ENCODE data around the gene RANBP10. TPM values are rescaled to one million over a fixed set of nuclear protein-coding genes. Genes with fewer than 3 reads are reported as not detected.

The RANBP10 gene
- total RNA-seq, 1 donor from 2014 or later, result 4.7 TPM

DNA sequence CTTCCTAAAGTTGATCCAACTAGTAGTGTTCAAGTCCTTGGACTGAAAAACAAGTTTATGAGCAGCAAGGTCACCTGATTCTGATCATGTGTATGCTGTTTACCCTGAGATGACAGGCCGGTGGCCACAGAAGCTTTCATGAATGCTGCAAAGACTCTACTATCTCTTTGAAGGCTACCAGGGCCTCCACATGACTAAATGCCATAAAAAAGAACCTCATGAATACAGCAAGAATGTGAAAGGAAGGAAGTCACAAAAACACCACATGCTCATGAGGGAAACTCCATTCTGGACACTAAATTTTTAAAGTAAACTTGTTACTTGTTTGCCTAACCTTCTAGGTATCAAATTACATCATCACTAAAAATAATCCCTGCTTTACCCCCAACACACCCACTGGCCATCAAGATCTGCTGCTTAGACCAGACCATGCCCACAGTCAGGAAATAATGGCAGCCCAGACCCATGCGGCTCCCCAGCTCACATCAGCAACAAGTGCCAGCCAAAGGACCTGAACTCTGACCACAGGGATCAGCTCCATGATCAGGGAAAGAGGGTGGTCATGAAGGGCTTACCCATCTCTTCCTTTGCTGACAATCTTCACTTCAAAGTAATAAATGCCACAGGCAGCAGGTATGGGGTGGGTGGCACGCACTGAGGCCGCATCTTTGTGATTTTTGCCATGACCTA, 1.4 kb downstream of the RANBP10 start:
- H3K27ac ChIP-seq (ENCODE audit: low read depth, low read length), result peak overlapping the region; percentile 96
- peaks cover 33 to 53% (median 34%) of the 10 kb centered on the region in 3 donors for H3K4me1 ChIP-seq (ENCODE audit: control insufficient read depth in 3 of 3, insufficient read depth in 3 of 3, low read length in 3 of 3)
- peak overlapping the region; percentile 84 to 99 (median 97) for H3K4me3 ChIP-seq (ENCODE audit: low read length in 3 of 3)
- peak overlapping the region; percentile 97 to 100 (median 99) for H3K9ac ChIP-seq (ENCODE audit: low read depth in 1 of 3, low read length in 3 of 3)
- H3K9me3 ChIP-seq (ENCODE audit: control insufficient read depth in 3 of 3, low read length in 3 of 3), result no peaks in the 10 kb centered on the region
- H3K36me3 ChIP-seq (ENCODE audit: control insufficient read depth in 3 of 3, insufficient read depth in 3 of 3, low read length in 3 of 3), result peaks cover 9 to 23% (median 20%) of the 10 kb centered on the region in 3 donors
- H3K27me3 ChIP-seq (ENCODE audit: control insufficient read depth in 3 of 3, insufficient read depth in 3 of 3, low read length in 3 of 3), result no peaks in the 10 kb centered on the region

DNA sequence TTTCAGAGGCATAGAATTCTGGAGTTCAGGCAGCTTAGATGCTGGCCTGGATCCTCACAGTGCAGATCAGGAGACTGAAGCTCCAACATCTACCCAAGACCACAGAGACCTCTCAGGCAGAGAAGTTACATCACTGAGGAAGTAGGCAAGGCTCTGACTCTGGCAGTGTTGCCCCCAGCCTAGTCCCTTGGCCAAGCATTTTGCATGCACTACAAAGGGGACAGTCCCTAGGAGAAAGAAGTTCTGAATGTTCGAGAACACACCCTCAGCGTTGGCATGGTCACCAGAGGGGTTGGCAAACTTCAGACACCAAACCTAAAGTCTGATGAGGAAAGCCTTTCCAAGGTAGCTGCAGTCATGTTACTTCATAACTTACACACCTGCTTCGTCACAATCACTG, 2.5 kb downstream of the RANBP10 start:
- Histone ChIP-seq H3K36me3 (ENCODE audit: control insufficient read depth in 3 of 3, insufficient read depth in 3 of 3, low read length in 3 of 3) (peaks cover 9 to 23% (median 20%) of the 10 kb centered on the region in 3 donors), H3K4me1 (ENCODE audit: control insufficient read depth in 3 of 3, insufficient read depth in 3 of 3, low read length in 3 of 3) (peaks cover 39 to 60% (median 41%) of the 10 kb centered on the region in 3 donors), H3K9me3 (ENCODE audit: control insufficient read depth in 3 of 3, low read length in 3 of 3) (no peaks in the 10 kb centered on the region), H3K4me3 (ENCODE audit: low read length in 3 of 3) (no peak overlapping the region), H3K27me3 (ENCODE audit: control insufficient read depth in 3 of 3, insufficient read depth in 3 of 3, low read length in 3 of 3) (no peaks in the 10 kb centered on the region), H3K9ac (ENCODE audit: low read depth in 1 of 3, low read length in 3 of 3) (no peak overlapping the region), H3K27ac (ENCODE audit: low read depth, low read length) (peak overlapping the region; percentile 96)

DNA sequence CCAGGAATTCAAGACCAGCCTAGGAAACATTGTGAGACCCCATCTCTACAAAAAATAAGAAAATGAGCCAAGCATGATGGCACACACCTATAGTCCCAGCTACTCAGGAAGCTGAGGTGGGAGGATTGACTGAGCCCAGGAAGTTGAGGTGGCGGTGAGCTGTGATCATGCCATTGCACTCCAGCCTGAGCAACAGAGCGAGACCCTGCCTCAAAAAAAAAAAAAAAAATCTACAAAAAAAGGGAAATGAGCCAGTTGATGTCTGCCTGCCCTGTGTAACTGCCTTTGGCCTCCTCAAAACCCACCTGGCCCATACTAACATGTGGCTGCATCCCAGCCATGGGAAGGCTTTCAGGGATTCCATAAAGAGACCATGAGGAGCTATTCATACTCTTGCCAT, 4.5 kb downstream of the RANBP10 start:
- Histone ChIP-seq H3K27ac (ENCODE audit: low read depth, low read length) (peak overlapping the region; percentile 91), H3K4me1 (ENCODE audit: control insufficient read depth in 3 of 3, insufficient read depth in 3 of 3, low read length in 3 of 3) (peaks cover 34 to 63% (median 46%) of the 10 kb centered on the region in 3 donors)

DNA sequence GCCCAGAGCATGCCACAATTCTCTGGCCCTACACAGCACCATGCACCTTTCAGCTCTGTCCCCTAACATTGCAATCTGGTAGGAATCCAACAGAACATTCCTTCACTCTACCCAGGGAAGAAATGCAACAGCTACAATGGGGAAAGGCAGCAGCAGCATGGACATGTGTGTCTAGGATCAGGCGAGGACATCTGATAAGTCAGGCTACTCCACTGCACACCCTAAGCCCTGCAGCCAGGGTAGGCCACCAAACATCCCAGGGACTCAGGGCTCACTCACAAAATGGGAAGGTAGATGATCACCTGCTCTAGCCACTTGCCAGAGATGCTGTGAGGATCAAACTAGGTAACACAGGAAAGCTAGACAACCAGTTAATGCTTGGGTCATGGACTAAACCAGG, 5.1 kb downstream of the RANBP10 start:
- peaks cover 36 to 69% (median 49%) of the 10 kb centered on the region in 3 donors for H3K4me1 ChIP-seq (ENCODE audit: control insufficient read depth in 3 of 3, insufficient read depth in 3 of 3, low read length in 3 of 3)
- H3K9me3 ChIP-seq (ENCODE audit: control insufficient read depth in 3 of 3, low read length in 3 of 3), result no peaks in the 10 kb centered on the region
- H3K4me3 ChIP-seq (ENCODE audit: low read length in 3 of 3), result peak overlapping the region in 1 of 3 donors; percentile 29
- peaks cover 13 to 23% (median 20%) of the 10 kb centered on the region in 3 donors for H3K36me3 ChIP-seq (ENCODE audit: control insufficient read depth in 3 of 3, insufficient read depth in 3 of 3, low read length in 3 of 3)
- H3K27me3 ChIP-seq (ENCODE audit: control insufficient read depth in 3 of 3, insufficient read depth in 3 of 3, low read length in 3 of 3), result no peaks in the 10 kb centered on the region
- peak overlapping the region; percentile 91 for H3K27ac ChIP-seq (ENCODE audit: low read depth, low read length)
- H3K9ac ChIP-seq (ENCODE audit: low read depth in 1 of 3, low read length in 3 of 3), result peak overlapping the region in 1 of 3 donors; percentile 11

More for the DNA sequence above, 4.5 kb downstream of the RANBP10 start:
- H3K9me3 ChIP-seq (ENCODE audit: control insufficient read depth in 3 of 3, low read length in 3 of 3), result no peaks in the 10 kb centered on the region
- no peaks in the 10 kb centered on the region for H3K27me3 ChIP-seq (ENCODE audit: control insufficient read depth in 3 of 3, insufficient read depth in 3 of 3, low read length in 3 of 3)
- peaks cover 13 to 23% (median 20%) of the 10 kb centered on the region in 3 donors for H3K36me3 ChIP-seq (ENCODE audit: control insufficient read depth in 3 of 3, insufficient read depth in 3 of 3, low read length in 3 of 3)
- H3K9ac ChIP-seq (ENCODE audit: low read depth in 1 of 3, low read length in 3 of 3), result peak overlapping the region in 1 of 3 donors; percentile 11
- no peak overlapping the region for H3K4me3 ChIP-seq (ENCODE audit: low read length in 3 of 3)

DNA sequence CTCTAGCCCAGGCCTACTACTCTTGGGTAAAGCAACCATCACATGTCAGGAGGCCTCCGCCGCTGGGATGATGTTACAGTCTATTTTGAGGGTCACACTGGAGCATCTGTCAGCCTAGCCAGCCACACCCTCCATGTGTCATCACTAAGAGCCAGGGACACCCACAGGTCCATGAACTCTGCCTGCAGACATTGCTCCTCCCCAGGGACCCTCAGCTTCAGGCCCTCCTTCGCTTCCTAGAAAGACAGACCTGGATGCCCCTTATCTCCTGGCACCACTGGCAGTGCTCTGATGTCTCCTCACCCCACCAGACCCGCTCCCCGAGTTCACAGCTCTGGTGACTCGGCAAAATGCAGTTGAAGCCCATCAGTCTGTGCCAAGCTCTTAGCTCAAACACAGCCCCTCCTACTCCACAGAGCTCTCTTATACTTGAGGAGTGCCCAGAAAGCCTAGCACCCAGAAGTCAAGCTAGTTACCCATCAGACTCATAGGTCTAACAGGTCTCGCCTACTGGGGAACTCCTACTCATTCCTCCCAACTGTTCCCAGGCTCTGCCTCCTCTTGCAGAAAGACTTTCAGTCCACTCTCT, 5.9 kb downstream of the RANBP10 start:
- peak overlapping the region; percentile 91 for H3K27ac ChIP-seq (ENCODE audit: low read depth, low read length)
- peaks cover 30 to 62% (median 45%) of the 10 kb centered on the region in 3 donors for H3K4me1 ChIP-seq (ENCODE audit: control insufficient read depth in 3 of 3, insufficient read depth in 3 of 3, low read length in 3 of 3)

DNA sequence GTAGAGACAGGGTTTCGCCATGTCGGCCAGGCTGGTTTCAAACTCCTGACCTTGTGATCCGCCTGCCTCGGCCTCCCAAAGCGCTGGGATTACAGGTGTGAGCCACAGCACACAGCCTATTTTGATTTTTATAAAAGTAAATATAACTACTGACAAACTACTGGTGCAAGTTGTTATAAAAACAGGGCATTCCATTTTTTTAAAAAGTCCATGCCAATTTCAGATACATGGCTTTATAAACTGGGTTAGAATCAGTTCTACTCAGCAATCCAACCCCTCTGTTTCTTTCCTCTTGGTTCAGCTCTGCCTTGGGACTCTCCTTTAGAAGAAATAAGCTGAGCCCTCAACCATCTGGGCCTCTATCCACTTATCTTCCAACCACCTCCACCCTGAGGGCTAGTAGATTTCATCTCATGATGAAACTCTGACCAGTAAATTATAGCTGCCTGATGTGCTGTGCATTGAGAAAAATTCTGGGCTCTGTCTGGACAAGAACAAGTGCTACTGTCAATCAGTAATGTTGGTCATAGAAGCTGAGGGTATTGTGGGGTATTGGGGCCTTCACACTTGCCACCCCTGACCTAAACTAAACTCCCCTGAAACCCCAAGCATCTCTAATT, 10.2 kb downstream of the RANBP10 start:
- peaks cover 19 to 42% (median 32%) of the 10 kb centered on the region in 3 donors for H3K4me1 ChIP-seq (ENCODE audit: control insufficient read depth in 3 of 3, insufficient read depth in 3 of 3, low read length in 3 of 3)
- H3K36me3 ChIP-seq (ENCODE audit: control insufficient read depth in 3 of 3, insufficient read depth in 3 of 3, low read length in 3 of 3), result peaks cover 2 to 8% (median 2%) of the 10 kb centered on the region in 3 donors
- no peaks in the 10 kb centered on the region for H3K27me3 ChIP-seq (ENCODE audit: control insufficient read depth in 3 of 3, insufficient read depth in 3 of 3, low read length in 3 of 3)
- H3K4me3 ChIP-seq (ENCODE audit: low read length in 3 of 3), result no peak overlapping the region
- H3K9me3 ChIP-seq (ENCODE audit: control insufficient read depth in 3 of 3, low read length in 3 of 3), result no peaks in the 10 kb centered on the region
- H3K27ac ChIP-seq (ENCODE audit: low read depth, low read length), result peak overlapping the region; percentile 7
- H3K9ac ChIP-seq (ENCODE audit: low read depth in 1 of 3, low read length in 3 of 3), result no peak overlapping the region

More for the DNA sequence above, 5.9 kb downstream of the RANBP10 start:
- Histone ChIP-seq H3K9ac (ENCODE audit: low read depth in 1 of 3, low read length in 3 of 3) (peak overlapping the region; percentile 28 to 71 (median 66)), H3K36me3 (ENCODE audit: control insufficient read depth in 3 of 3, insufficient read depth in 3 of 3, low read length in 3 of 3) (peaks cover 13 to 23% (median 20%) of the 10 kb centered on the region in 3 donors), H3K27me3 (ENCODE audit: control insufficient read depth in 3 of 3, insufficient read depth in 3 of 3, low read length in 3 of 3) (no peaks in the 10 kb centered on the region), H3K9me3 (ENCODE audit: control insufficient read depth in 3 of 3, low read length in 3 of 3) (no peaks in the 10 kb centered on the region), H3K4me3 (ENCODE audit: low read length in 3 of 3) (peak overlapping the region; percentile 1 to 33 (median 27))

DNA sequence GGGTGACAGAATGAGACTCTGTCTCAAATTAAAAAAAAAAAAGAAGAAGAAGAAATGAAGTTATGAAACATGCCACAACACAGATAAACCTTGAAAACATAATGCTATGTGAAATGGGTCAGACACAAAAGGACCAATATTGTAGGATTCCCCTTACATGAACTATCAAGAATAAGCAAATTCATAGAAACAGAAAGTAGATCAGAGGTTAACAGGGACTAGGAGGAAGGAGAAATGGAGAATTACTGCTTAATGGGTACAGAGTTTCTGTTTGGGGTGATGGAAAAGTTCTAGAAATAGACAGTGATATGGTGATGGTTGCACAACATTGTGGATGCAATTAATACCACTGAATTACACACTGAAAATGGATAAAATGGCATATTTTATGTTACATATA, 16.3 kb downstream of the RANBP10 start:
- Histone ChIP-seq H3K4me3 (ENCODE audit: low read length in 3 of 3) (no peak overlapping the region), H3K27ac (ENCODE audit: low read depth, low read length) (no peak overlapping the region), H3K4me1 (ENCODE audit: control insufficient read depth in 3 of 3, insufficient read depth in 3 of 3, low read length in 3 of 3) (peaks cover 0 to 11% (median 3%) of the 10 kb centered on the region in 3 donors), H3K36me3 (ENCODE audit: control insufficient read depth in 3 of 3, insufficient read depth in 3 of 3, low read length in 3 of 3) (no peaks in the 10 kb centered on the region), H3K9me3 (ENCODE audit: control insufficient read depth in 3 of 3, low read length in 3 of 3) (no peaks in the 10 kb centered on the region), H3K9ac (ENCODE audit: low read depth in 1 of 3, low read length in 3 of 3) (no peak overlapping the region), H3K27me3 (ENCODE audit: control insufficient read depth in 3 of 3, insufficient read depth in 3 of 3, low read length in 3 of 3) (no peaks in the 10 kb centered on the region)

DNA sequence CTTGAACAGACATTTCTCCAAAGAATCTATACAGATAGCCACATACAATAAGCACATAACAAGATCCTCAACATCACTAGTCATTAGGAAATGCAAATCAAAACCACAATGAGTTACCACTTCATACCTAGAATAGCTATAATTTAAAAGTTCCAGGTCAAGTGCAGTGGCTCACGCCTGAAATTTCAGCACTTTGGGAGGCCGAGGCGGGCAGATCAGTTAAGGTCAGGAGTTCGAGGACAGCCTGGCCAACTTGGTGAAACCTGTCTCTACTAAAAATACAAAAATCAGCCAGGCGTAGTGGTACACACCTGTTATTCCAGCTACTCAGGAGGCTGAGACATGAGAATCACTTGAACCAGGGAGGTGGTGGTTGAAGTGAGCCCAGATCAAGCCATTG, 19.9 kb downstream of the RANBP10 start:
- H3K4me1 ChIP-seq (ENCODE audit: control insufficient read depth in 3 of 3, insufficient read depth in 3 of 3, low read length in 3 of 3), result peaks cover 10 to 21% (median 16%) of the 10 kb centered on the region in 3 donors
- no peak overlapping the region for H3K4me3 ChIP-seq (ENCODE audit: low read length in 3 of 3)
- H3K9me3 ChIP-seq (ENCODE audit: control insufficient read depth in 3 of 3, low read length in 3 of 3), result no peaks in the 10 kb centered on the region
- no peaks in the 10 kb centered on the region for H3K36me3 ChIP-seq (ENCODE audit: control insufficient read depth in 3 of 3, insufficient read depth in 3 of 3, low read length in 3 of 3)
- no peak overlapping the region for H3K9ac ChIP-seq (ENCODE audit: low read depth in 1 of 3, low read length in 3 of 3)
- no peak overlapping the region for H3K27ac ChIP-seq (ENCODE audit: low read depth, low read length)
- no peaks in the 10 kb centered on the region for H3K27me3 ChIP-seq (ENCODE audit: control insufficient read depth in 3 of 3, insufficient read depth in 3 of 3, low read length in 3 of 3)

DNA sequence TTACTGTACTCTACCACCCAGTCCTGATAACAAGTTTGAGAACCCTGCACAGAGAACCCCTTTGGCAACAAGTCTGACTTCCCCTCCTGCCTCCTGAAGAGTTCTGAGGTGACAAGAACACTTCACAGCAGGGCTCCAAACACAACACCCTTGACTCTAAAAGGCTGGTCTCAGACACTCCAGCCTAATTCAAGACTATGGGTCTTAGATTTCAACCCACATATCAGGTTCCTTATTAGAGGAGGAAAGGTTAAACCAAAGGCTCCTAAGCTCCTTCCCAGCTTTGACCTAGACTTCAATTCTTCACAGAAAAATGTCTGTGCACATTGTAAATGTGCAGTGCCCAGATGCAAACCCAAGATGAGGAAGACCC, 23.0 kb downstream of the RANBP10 start:
- no peak overlapping the region for H3K4me3 ChIP-seq (ENCODE audit: low read length in 3 of 3)
- H3K36me3 ChIP-seq (ENCODE audit: control insufficient read depth in 3 of 3, insufficient read depth in 3 of 3, low read length in 3 of 3), result no peaks in the 10 kb centered on the region
- no peaks in the 10 kb centered on the region for H3K27me3 ChIP-seq (ENCODE audit: control insufficient read depth in 3 of 3, insufficient read depth in 3 of 3, low read length in 3 of 3)
- no peak overlapping the region for H3K27ac ChIP-seq (ENCODE audit: low read depth, low read length)
- H3K9me3 ChIP-seq (ENCODE audit: control insufficient read depth in 3 of 3, low read length in 3 of 3), result no peaks in the 10 kb centered on the region
- peak overlapping the region in 1 of 3 donors; percentile 33 for H3K9ac ChIP-seq (ENCODE audit: low read depth in 1 of 3, low read length in 3 of 3)
- H3K4me1 ChIP-seq (ENCODE audit: control insufficient read depth in 3 of 3, insufficient read depth in 3 of 3, low read length in 3 of 3), result peaks cover 14 to 30% (median 30%) of the 10 kb centered on the region in 3 donors

Data from skeletal muscle tissue (tissue), 4 donors.